Esophagus (tissue), 2 donors: Measurements from ENCODE around the gene PARD3B. TPM values are rescaled to one million over a fixed set of nuclear protein-coding genes. Genes with fewer than 3 reads are reported as not detected.

Experiments
- H3K27ac ChIP-seq, 2 donors: one replicate each; pipeline ENCODE4 v1.5.1; 2013; ENCODE audit warnings: low read depth in 2 of 2, mild to moderate bottlenecking in 2 of 2, inconsistent platforms in 1 of 2, low read length in 1 of 2, moderate library complexity in 1 of 2
- H3K27me3 ChIP-seq, 2 donors: one replicate each; pipeline ENCODE4 v1.6.1; 2013; ENCODE audit warnings: low read length in 2 of 2, control low read depth in 1 of 2, mild to moderate bottlenecking in 1 of 2; ENCODE audit not compliant: insufficient read depth in 2 of 2, control insufficient read depth in 1 of 2
- H3K36me3 ChIP-seq, 2 donors: one replicate each; pipeline ENCODE4 v1.6.1; 2013; ENCODE audit warnings: low read length in 1 of 2; ENCODE audit not compliant: control insufficient read depth in 2 of 2, insufficient read depth in 2 of 2
- H3K4me1 ChIP-seq, 2 donors: one replicate each; pipeline ENCODE4 v1.6.1; 2013; ENCODE audit warnings: low read length in 1 of 2; ENCODE audit not compliant: control insufficient read depth in 2 of 2, insufficient read depth in 2 of 2
- H3K4me3 ChIP-seq, 2 donors: one replicate each; pipeline ENCODE4 v1.5.1; 2013; ENCODE audit warnings: low read length in 2 of 2, mild to moderate bottlenecking in 2 of 2, low read depth in 1 of 2, moderate library complexity in 1 of 2
- H3K9me3 ChIP-seq, 2 donors: one replicate each; pipeline ENCODE4 v1.6.1; 2013; ENCODE audit warnings: mild to moderate bottlenecking in 2 of 2, low read depth in 1 of 2, low read length in 1 of 2, moderate library complexity in 1 of 2; ENCODE audit not compliant: control insufficient read depth in 2 of 2, insufficient read depth in 1 of 2
- WGBS, 2 donors: extraction: QIAGEN DNeasy Blood & Tissue Kit; methylation state at CpG; one replicate each; pipeline ENCODE4 v1.1.7; 2013; 5-methylcytosine and 5-hydroxymethylcytosine counted together
- polyA plus RNA-seq, 2 donors: library from polyadenylated mRNA; stranded (reverse); fragments of 200-250 nt; gene quantifications; one replicate each; pipeline ENCODE4 v1.2.3, GENCODE V29; 2013
- donor health status: healthy with polysubstance abuse.
- donor health status: Bipolar disorder and iron deficiency.

PARD3B gene
- polyA plus RNA-seq, 2 donors: 1.2 to 1.3 TPM

GRCh38 chr2:205556841-205557539, 1011.7 kb downstream of the PARD3B start:
- no peaks in the 10 kb centered on the region for H3K4me1 ChIP-seq
- H3K36me3 ChIP-seq: no peaks in the 10 kb centered on the region
- no peaks in the 10 kb centered on the region for H3K9me3 ChIP-seq
- no peak overlapping the region for H3K27ac ChIP-seq
- H3K4me3 ChIP-seq: no peak overlapping the region
- 87 to 90% methylated on average over 18 of the region's 18 CpGs for WGBS, 2 donors
- no peaks in the 10 kb centered on the region for H3K27me3 ChIP-seq

GRCh38 chr2:205557873-205558272, 1012.6 kb downstream of the PARD3B start:
- Histone ChIP-seq H3K4me1 (no peaks in the 10 kb centered on the region), H3K9me3 (no peaks in the 10 kb centered on the region), H3K27me3 (no peaks in the 10 kb centered on the region), H3K36me3 (no peaks in the 10 kb centered on the region), H3K27ac (no peak overlapping the region), H3K4me3 (no peak overlapping the region)
- WGBS, 2 donors: 92% methylated on average over 4 of the region's 4 CpGs

- Histone ChIP-seq H3K27me3 (no peaks in the 10 kb centered on the region), H3K9me3 (no peaks in the 10 kb centered on the region), H3K4me1 (no peaks in the 10 kb centered on the region), H3K27ac (no peak overlapping the region), H3K4me3 (no peak overlapping the region), H3K36me3 (no peaks in the 10 kb centered on the region)
- WGBS, 2 donors: 94 to 95% methylated on average over 6 of the region's 6 CpGs
Observed at GRCh38 chr2:205561441-205561840, 1016.2 kb downstream of the PARD3B start.

- Histone ChIP-seq H3K4me1 (no peaks in the 10 kb centered on the region), H3K9me3 (no peaks in the 10 kb centered on the region), H3K27me3 (no peaks in the 10 kb centered on the region), H3K27ac (no peak overlapping the region), H3K36me3 (no peaks in the 10 kb centered on the region), H3K4me3 (no peak overlapping the region)
- 62 to 76% methylated on average over 2 of the region's 2 CpGs for WGBS, 2 donors
Observed at GRCh38 chr2:205563646-205564045, 1018.4 kb downstream of the PARD3B start.

- H3K27ac ChIP-seq: no peak overlapping the region
- no peaks in the 10 kb centered on the region for H3K27me3 ChIP-seq
- H3K4me3 ChIP-seq: no peak overlapping the region
- no peaks in the 10 kb centered on the region for H3K4me1 ChIP-seq
- no peaks in the 10 kb centered on the region for H3K36me3 ChIP-seq
- WGBS, 2 donors: 92 to 94% methylated on average over 10 of the region's 10 CpGs
- H3K9me3 ChIP-seq: no peaks in the 10 kb centered on the region
Observed at GRCh38 chr2:205564346-205565141, 1019.3 kb downstream of the PARD3B start.

GRCh38 chr2:205565142-205565522, 1019.9 kb downstream of the PARD3B start:
- WGBS, 2 donors: 87 to 89% methylated on average over 2 of the region's 2 CpGs
- Histone ChIP-seq H3K36me3 (no peaks in the 10 kb centered on the region), H3K9me3 (no peaks in the 10 kb centered on the region), H3K4me1 (no peaks in the 10 kb centered on the region), H3K4me3 (no peak overlapping the region), H3K27me3 (no peaks in the 10 kb centered on the region), H3K27ac (no peak overlapping the region)

GRCh38 chr2:205566606-205567168, 1021.4 kb downstream of the PARD3B start:
- no peak overlapping the region for H3K4me3 ChIP-seq
- 59 to 68% methylated on average over 6 of the region's 6 CpGs for WGBS, 2 donors
- H3K9me3 ChIP-seq: no peaks in the 10 kb centered on the region
- no peaks in the 10 kb centered on the region for H3K36me3 ChIP-seq
- no peak overlapping the region for H3K27ac ChIP-seq
- H3K4me1 ChIP-seq: no peaks in the 10 kb centered on the region
- H3K27me3 ChIP-seq: no peaks in the 10 kb centered on the region

GRCh38 chr2:205568620-205569019, 1023.3 kb downstream of the PARD3B start:
- Histone ChIP-seq H3K27ac (no peak overlapping the region), H3K9me3 (no peaks in the 10 kb centered on the region), H3K27me3 (no peaks in the 10 kb centered on the region), H3K4me3 (no peak overlapping the region), H3K4me1 (no peaks in the 10 kb centered on the region), H3K36me3 (no peaks in the 10 kb centered on the region)
- WGBS, 2 donors: 53 to 73% methylated on average over 5 of the region's 5 CpGs

- no peaks in the 10 kb centered on the region for H3K27me3 ChIP-seq
- no peak overlapping the region for H3K27ac ChIP-seq
- H3K9me3 ChIP-seq: no peaks in the 10 kb centered on the region
- no peak overlapping the region for H3K4me3 ChIP-seq
- WGBS, 2 donors: 87 to 92% methylated on average over 6 of the region's 6 CpGs
- H3K36me3 ChIP-seq: no peaks in the 10 kb centered on the region
- H3K4me1 ChIP-seq: no peaks in the 10 kb centered on the region
Observed at GRCh38 chr2:205570648-205571047, 1025.4 kb downstream of the PARD3B start.
